Activated naive CD4-positive, alpha-beta T cell treated with anti-CD3 and anti-CD28 coated beads, Interleukin-2, amount 50 U/mL, for 24 hours (primary cell): Measurements from ENCODE around the gene KAZN.

Source experiments
- H3K27ac Mint-ChIP-seq: one replicate; pipeline ENCODE4 v1.8.0; 2021; ENCODE audit warnings: mild to moderate bottlenecking, mixed read lengths
- H3K27me3 Mint-ChIP-seq: one replicate; pipeline ENCODE4 v1.8.0; 2021; ENCODE audit warnings: mixed read lengths
- H3K36me3 Mint-ChIP-seq: one replicate; pipeline ENCODE4 v1.8.0; 2021; ENCODE audit warnings: mixed read lengths
- H3K4me1 Mint-ChIP-seq: one replicate; pipeline ENCODE4 v1.8.0; 2021; ENCODE audit warnings: mixed read lengths
- H3K4me3 Mint-ChIP-seq: one replicate; pipeline ENCODE4 v1.8.0; 2021; ENCODE audit warnings: mild to moderate bottlenecking, mixed read lengths
- H3K9me3 Mint-ChIP-seq: one replicate; pipeline ENCODE4 v1.8.0; 2021; ENCODE audit warnings: mixed read lengths

The KAZN gene

GRCh38 chr1:15046487-15047165 lies 448.1 kb downstream of the KAZN start:
- H3K9me3 Mint-ChIP-seq, result no peaks in the 10 kb centered on the region
- no peak overlapping the region for H3K27ac Mint-ChIP-seq
- no peak overlapping the region for H3K4me3 Mint-ChIP-seq
- no peaks in the 10 kb centered on the region for H3K27me3 Mint-ChIP-seq
- no peaks in the 10 kb centered on the region for H3K4me1 Mint-ChIP-seq
- H3K36me3 Mint-ChIP-seq, result no peaks in the 10 kb centered on the region

GRCh38 chr1:15047237-15047636 lies 448.8 kb downstream of the KAZN start:
- Mint-ChIP-seq H3K9me3 (no peaks in the 10 kb centered on the region), H3K27me3 (no peaks in the 10 kb centered on the region), H3K4me3 (no peak overlapping the region), H3K36me3 (no peaks in the 10 kb centered on the region), H3K27ac (no peak overlapping the region), H3K4me1 (no peaks in the 10 kb centered on the region)

GRCh38 chr1:15048437-15048980 lies 450.0 kb downstream of the KAZN start:
- Mint-ChIP-seq H3K36me3 (no peaks in the 10 kb centered on the region), H3K4me1 (no peaks in the 10 kb centered on the region), H3K27me3 (no peaks in the 10 kb centered on the region), H3K9me3 (no peaks in the 10 kb centered on the region), H3K4me3 (no peak overlapping the region), H3K27ac (no peak overlapping the region)

- Mint-ChIP-seq H3K4me1 (no peaks in the 10 kb centered on the region), H3K27me3 (no peaks in the 10 kb centered on the region), H3K9me3 (no peaks in the 10 kb centered on the region), H3K27ac (no peak overlapping the region), H3K4me3 (no peak overlapping the region), H3K36me3 (no peaks in the 10 kb centered on the region)
Measured at GRCh38 chr1:15049067-15049466, 450.6 kb downstream of the KAZN start.

- H3K9me3 Mint-ChIP-seq, result no peaks in the 10 kb centered on the region
- no peak overlapping the region for H3K4me3 Mint-ChIP-seq
- no peak overlapping the region for H3K27ac Mint-ChIP-seq
- H3K27me3 Mint-ChIP-seq, result no peaks in the 10 kb centered on the region
- H3K4me1 Mint-ChIP-seq, result no peaks in the 10 kb centered on the region
- H3K36me3 Mint-ChIP-seq, result no peaks in the 10 kb centered on the region
Measured at GRCh38 chr1:15051882-15052528, 453.5 kb downstream of the KAZN start.

GRCh38 chr1:15053153-15053552 lies 454.7 kb downstream of the KAZN start:
- no peak overlapping the region for H3K27ac Mint-ChIP-seq
- H3K36me3 Mint-ChIP-seq, result no peaks in the 10 kb centered on the region
- no peaks in the 10 kb centered on the region for H3K4me1 Mint-ChIP-seq
- no peak overlapping the region for H3K4me3 Mint-ChIP-seq
- no peaks in the 10 kb centered on the region for H3K9me3 Mint-ChIP-seq
- H3K27me3 Mint-ChIP-seq, result peaks cover 2% of the 10 kb centered on the region

- Mint-ChIP-seq H3K27ac (peak overlapping the region; percentile 76), H3K4me3 (peak overlapping the region; percentile 39), H3K9me3 (no peaks in the 10 kb centered on the region), H3K27me3 (peaks cover 2% of the 10 kb centered on the region), H3K4me1 (no peaks in the 10 kb centered on the region), H3K36me3 (no peaks in the 10 kb centered on the region)
Measured at GRCh38 chr1:15055736-15056415, 457.4 kb downstream of the KAZN start.

GRCh38 chr1:15056515-15057285 lies 458.2 kb downstream of the KAZN start:
- H3K27ac Mint-ChIP-seq, result no peak overlapping the region
- no peaks in the 10 kb centered on the region for H3K9me3 Mint-ChIP-seq
- no peaks in the 10 kb centered on the region for H3K36me3 Mint-ChIP-seq
- H3K27me3 Mint-ChIP-seq, result peaks cover 2% of the 10 kb centered on the region
- no peak overlapping the region for H3K4me3 Mint-ChIP-seq
- no peaks in the 10 kb centered on the region for H3K4me1 Mint-ChIP-seq

- Mint-ChIP-seq H3K9me3 (no peaks in the 10 kb centered on the region), H3K4me1 (no peaks in the 10 kb centered on the region), H3K27me3 (peaks cover 2% of the 10 kb centered on the region), H3K36me3 (no peaks in the 10 kb centered on the region), H3K27ac (no peak overlapping the region), H3K4me3 (no peak overlapping the region)
Measured at GRCh38 chr1:15057834-15058233, 459.3 kb downstream of the KAZN start.

- no peaks in the 10 kb centered on the region for H3K9me3 Mint-ChIP-seq
- no peak overlapping the region for H3K27ac Mint-ChIP-seq
- H3K27me3 Mint-ChIP-seq, result peaks cover 2% of the 10 kb centered on the region
- H3K4me1 Mint-ChIP-seq, result no peaks in the 10 kb centered on the region
- H3K36me3 Mint-ChIP-seq, result no peaks in the 10 kb centered on the region
- no peak overlapping the region for H3K4me3 Mint-ChIP-seq
Measured at GRCh38 chr1:15058261-15058660, 459.8 kb downstream of the KAZN start.

GRCh38 chr1:15060104-15060503 lies 461.6 kb downstream of the KAZN start:
- no peaks in the 10 kb centered on the region for H3K4me1 Mint-ChIP-seq
- no peak overlapping the region for H3K4me3 Mint-ChIP-seq
- no peaks in the 10 kb centered on the region for H3K9me3 Mint-ChIP-seq
- no peak overlapping the region for H3K27ac Mint-ChIP-seq
- no peaks in the 10 kb centered on the region for H3K36me3 Mint-ChIP-seq
- H3K27me3 Mint-ChIP-seq, result peaks cover 2% of the 10 kb centered on the region

- Mint-ChIP-seq H3K27me3 (peaks cover 2% of the 10 kb centered on the region), H3K36me3 (no peaks in the 10 kb centered on the region), H3K4me3 (no peak overlapping the region), H3K27ac (no peak overlapping the region), H3K9me3 (no peaks in the 10 kb centered on the region), H3K4me1 (no peaks in the 10 kb centered on the region)
Measured at GRCh38 chr1:15062479-15063099, 464.1 kb downstream of the KAZN start.

- H3K4me3 Mint-ChIP-seq, result no peak overlapping the region
- H3K27me3 Mint-ChIP-seq, result no peaks in the 10 kb centered on the region
- no peak overlapping the region for H3K27ac Mint-ChIP-seq
- no peaks in the 10 kb centered on the region for H3K9me3 Mint-ChIP-seq
- H3K36me3 Mint-ChIP-seq, result no peaks in the 10 kb centered on the region
- H3K4me1 Mint-ChIP-seq, result no peaks in the 10 kb centered on the region
Measured at GRCh38 chr1:15063346-15063745, 464.9 kb downstream of the KAZN start.

GRCh38 chr1:15063783-15064182 lies 465.3 kb downstream of the KAZN start:
- Mint-ChIP-seq H3K27ac (no peak overlapping the region), H3K4me3 (no peak overlapping the region), H3K4me1 (no peaks in the 10 kb centered on the region), H3K36me3 (no peaks in the 10 kb centered on the region), H3K9me3 (no peaks in the 10 kb centered on the region), H3K27me3 (no peaks in the 10 kb centered on the region)

GRCh38 chr1:15064217-15064929 lies 465.9 kb downstream of the KAZN start:
- H3K36me3 Mint-ChIP-seq, result no peaks in the 10 kb centered on the region
- H3K4me3 Mint-ChIP-seq, result no peak overlapping the region
- no peaks in the 10 kb centered on the region for H3K27me3 Mint-ChIP-seq
- H3K27ac Mint-ChIP-seq, result no peak overlapping the region
- no peaks in the 10 kb centered on the region for H3K9me3 Mint-ChIP-seq
- no peaks in the 10 kb centered on the region for H3K4me1 Mint-ChIP-seq
